Measurements from ENCODE around the gene LDLRAD2. TPM values are rescaled to one million over a fixed set of nuclear protein-coding genes. Genes with fewer than 3 reads are reported as not detected.
A peak's percentile ranks its signal among the peaks of the same experiment; 100 is the strongest.
"Not testable (repeated sequence)": the region's sequence is repeated elsewhere in the genome, so short reads cannot be mapped to it uniquely, and the experiment has no call there.

Gene LDLRAD2
- total RNA-seq, 1 donor from 2014 or later, result 0.21 TPM

- no peak for DNase-seq
These were observed 28.1 kb upstream of the LDLRAD2 start for GRCh38 chr1:21783679-21784603.

- DNase-seq, result not testable (repeated sequence)
These were observed 26.3 kb upstream of the LDLRAD2 start for GRCh38 chr1:21785764-21786163.

- no peak for DNase-seq
These were observed 25.4 kb upstream of the LDLRAD2 start for GRCh38 chr1:21786640-21787039.

GRCh38 chr1:21793104-21793503 is 19.0 kb upstream of the LDLRAD2 start:
- DNase-seq, result no peak

GRCh38 chr1:21794656-21795055 is 17.4 kb upstream of the LDLRAD2 start:
- DNase-seq, result no peak

- no peak for DNase-seq
These were observed 17.0 kb upstream of the LDLRAD2 start for GRCh38 chr1:21795075-21795474.

GRCh38 chr1:21799730-21800129 is 12.3 kb upstream of the LDLRAD2 start:
- no peak for DNase-seq

- DNase-seq, result no peak
These were observed 11.0 kb upstream of the LDLRAD2 start for GRCh38 chr1:21801100-21801499.

- DNase-seq, result no peak
These were observed 7.5 kb upstream of the LDLRAD2 start for GRCh38 chr1:21804536-21804935.

GRCh38 chr1:21813542-21813941 is 1.5 kb downstream of the LDLRAD2 start:
- DNase-seq, result no peak

GRCh38 chr1:21814241-21814918 is 2.3 kb downstream of the LDLRAD2 start:
- DNase-seq, result peak; percentile 24

GRCh38 chr1:21814981-21815582 is 3.0 kb downstream of the LDLRAD2 start:
- no peak for DNase-seq

- peak; percentile 18 for DNase-seq
These were observed 3.8 kb downstream of the LDLRAD2 start for GRCh38 chr1:21815724-21816321.

GRCh38 chr1:21816602-21817302 is 4.7 kb downstream of the LDLRAD2 start:
- DNase-seq, result no peak

- DNase-seq, result peak; percentile 22
These were observed 6.6 kb downstream of the LDLRAD2 start for GRCh38 chr1:21818656-21819055.

GRCh38 chr1:21820597-21821232 is 8.7 kb downstream of the LDLRAD2 start:
- DNase-seq, result no peak

- DNase-seq, result no peak
These were observed 9.4 kb downstream of the LDLRAD2 start for GRCh38 chr1:21821385-21822019.

GRCh38 chr1:21822349-21822748 is 10.3 kb downstream of the LDLRAD2 start:
- DNase-seq, result no peak

- no peak for DNase-seq
These were observed 11.3 kb downstream of the LDLRAD2 start for GRCh38 chr1:21823206-21823979.

All from tongue (tissue), 2 donors.